Kidney (tissue), 14 donors: ENCODE measurements around the gene PRKAG2. TPM values are rescaled to one million over a fixed set of nuclear protein-coding genes. Genes with fewer than 3 reads are reported as not detected.

Source experiments
- DNase-seq, 5 donors: peaks; one replicate each; pipeline ENCODE4 v3.0.0-alpha.2; 2013 to 2020
- FAIRE-seq: peaks from 2 replicates; lab custom pipeline; 2012; peaks lifted over from hg19 to GRCh38; lab: Jason Lieb, UNC
- H3K27ac ChIP-seq, 2 donors: one replicate each; pipeline ENCODE4 v1.7.0; 2013; ENCODE audit warnings: low read depth in 2 of 2, low read length in 2 of 2, inconsistent platforms in 1 of 2
- H3K27me3 ChIP-seq: one replicate; pipeline ENCODE4 v1.7.1; 2013; ENCODE audit warnings: low read length, inconsistent platforms; ENCODE audit not compliant: control insufficient read depth, insufficient read depth
- H3K36me3 ChIP-seq, 3 donors: one replicate each; pipeline versions ENCODE4 v1.7.0 to v1.7.1; 2013; ENCODE audit warnings: low read length in 3 of 3, control low read depth in 1 of 3, inconsistent platforms in 1 of 3; ENCODE audit not compliant: insufficient read depth in 3 of 3, control insufficient read depth in 2 of 3
- H3K4me1 ChIP-seq, 3 donors: one replicate each; pipeline versions ENCODE4 v1.7.0 to v1.7.1; 2013; ENCODE audit warnings: low read length in 3 of 3, inconsistent platforms in 1 of 3, low read depth in 1 of 3; ENCODE audit not compliant: control insufficient read depth in 2 of 3, insufficient read depth in 2 of 3
- H3K4me3 ChIP-seq, 3 donors: one replicate each; pipeline versions ENCODE4 v1.7.0 to v1.8.1; 2013; ENCODE audit warnings: low read length in 3 of 3, control low read depth in 1 of 3, inconsistent platforms in 1 of 3
- H3K9ac ChIP-seq, 3 donors: one replicate each; pipeline versions ENCODE4 v1.7.0 to v1.7.1; 2013; ENCODE audit warnings: low read length in 3 of 3, control low read depth in 1 of 3, inconsistent platforms in 1 of 3
- H3K9me3 ChIP-seq, 3 donors: one replicate each; pipeline versions ENCODE4 v1.7.0 to v1.7.1; 2013; ENCODE audit warnings: low read length in 3 of 3, control low read depth in 1 of 3, inconsistent platforms in 1 of 3; ENCODE audit not compliant: control insufficient read depth in 2 of 3, insufficient read depth in 1 of 3
- intact Hi-C: fragments of 100-400 bp; cut with DNase I; formaldehyde crosslinking; loops from one replicate; pipeline ENCODE4 v1.11.1; 2022
- polyA plus RNA-seq: library from polyadenylated mRNA; stranded (reverse); fragments of 350-450 nt; fragmentation: Illumina TruSeq; extraction: RNeasy Lipid Tissue Mini Kit (QIAGEN cat#74804); gene quantifications from one replicate; pipeline ENCODE4 v1.2.3, GENCODE V29; 2014; ENCODE audit warnings: low read depth, low replicate concordance; ENCODE audit not compliant: insufficient read depth
- total RNA-seq: library from RNA; stranded (reverse); fragmentation: NEBNext Ultra II Directional; extraction: Animal tissue kit (Norgen Biotek cat#: 25700); gene quantifications from one replicate; pipeline ENCODE4 v1.2.1, GENCODE V29; 2021
- TF ChIP-seq, protein P1 (sequence below): IDR thresholded peaks from 3 replicates; pipeline ENCODE4 v1.5.1; 2012; ENCODE audit warnings: mild to moderate bottlenecking, moderate library complexity, borderline replicate concordance; ENCODE audit not compliant: insufficient read depth; ENCODE audit errors: extremely low read depth
- donor health status: control.
- donor health status: control.
- donor health status: control.
- donor health status: control.
- donor health status: control.
- donor health status: DM: yes; HTN: yes; CAD: no.
- donor health status: Normal renal cell carcinoma (clear cell type).

The PRKAG2 gene
- total and polyA plus RNA-seq, 2 donors from 2014 or later, result 40.7 to 40.9 TPM

- peaks cover 0 to 26% (median 10%) of the 10 kb centered on the region in 3 donors for H3K4me1 ChIP-seq
- H3K27me3 ChIP-seq, result no peaks in the 10 kb centered on the region
- H3K9me3 ChIP-seq, result no peaks in the 10 kb centered on the region
- FAIRE-seq, result no peak
- H3K27ac ChIP-seq, result no peak overlapping the region
- TF ChIP-seq, protein P1, sequence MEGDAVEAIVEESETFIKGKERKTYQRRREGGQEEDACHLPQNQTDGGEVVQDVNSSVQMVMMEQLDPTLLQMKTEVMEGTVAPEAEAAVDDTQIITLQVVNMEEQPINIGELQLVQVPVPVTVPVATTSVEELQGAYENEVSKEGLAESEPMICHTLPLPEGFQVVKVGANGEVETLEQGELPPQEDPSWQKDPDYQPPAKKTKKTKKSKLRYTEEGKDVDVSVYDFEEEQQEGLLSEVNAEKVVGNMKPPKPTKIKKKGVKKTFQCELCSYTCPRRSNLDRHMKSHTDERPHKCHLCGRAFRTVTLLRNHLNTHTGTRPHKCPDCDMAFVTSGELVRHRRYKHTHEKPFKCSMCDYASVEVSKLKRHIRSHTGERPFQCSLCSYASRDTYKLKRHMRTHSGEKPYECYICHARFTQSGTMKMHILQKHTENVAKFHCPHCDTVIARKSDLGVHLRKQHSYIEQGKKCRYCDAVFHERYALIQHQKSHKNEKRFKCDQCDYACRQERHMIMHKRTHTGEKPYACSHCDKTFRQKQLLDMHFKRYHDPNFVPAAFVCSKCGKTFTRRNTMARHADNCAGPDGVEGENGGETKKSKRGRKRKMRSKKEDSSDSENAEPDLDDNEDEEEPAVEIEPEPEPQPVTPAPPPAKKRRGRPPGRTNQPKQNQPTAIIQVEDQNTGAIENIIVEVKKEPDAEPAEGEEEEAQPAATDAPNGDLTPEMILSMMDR, result no peak
- no peak overlapping the region for H3K9ac ChIP-seq
- H3K4me3 ChIP-seq, result no peak overlapping the region
- no peaks in the 10 kb centered on the region for H3K36me3 ChIP-seq
- DNase-seq, result peak in 1 of 5 donors; percentile 3
- intact Hi-C loops, result no loop called here
Measured at GRCh38 chr7:151690606-151691005, 186.3 kb downstream of the PRKAG2 start.

GRCh38 chr7:151689196-151689971, 187.5 kb downstream of the PRKAG2 start:
- H3K4me1 ChIP-seq, result peaks cover 0 to 16% (median 7%) of the 10 kb centered on the region in 3 donors
- no peaks in the 10 kb centered on the region for H3K36me3 ChIP-seq
- TF ChIP-seq, protein P1, result no peak
- H3K27ac ChIP-seq, result peak overlapping the region; percentile 56 to 66
- H3K4me3 ChIP-seq, result no peak overlapping the region
- intact Hi-C loops, result no loop called here
- no peaks in the 10 kb centered on the region for H3K9me3 ChIP-seq
- DNase-seq (peak in 2 of 5 donors; percentile 39 to 87), FAIRE-seq (no peak)
- no peaks in the 10 kb centered on the region for H3K27me3 ChIP-seq
- H3K9ac ChIP-seq, result no peak overlapping the region

DNA sequence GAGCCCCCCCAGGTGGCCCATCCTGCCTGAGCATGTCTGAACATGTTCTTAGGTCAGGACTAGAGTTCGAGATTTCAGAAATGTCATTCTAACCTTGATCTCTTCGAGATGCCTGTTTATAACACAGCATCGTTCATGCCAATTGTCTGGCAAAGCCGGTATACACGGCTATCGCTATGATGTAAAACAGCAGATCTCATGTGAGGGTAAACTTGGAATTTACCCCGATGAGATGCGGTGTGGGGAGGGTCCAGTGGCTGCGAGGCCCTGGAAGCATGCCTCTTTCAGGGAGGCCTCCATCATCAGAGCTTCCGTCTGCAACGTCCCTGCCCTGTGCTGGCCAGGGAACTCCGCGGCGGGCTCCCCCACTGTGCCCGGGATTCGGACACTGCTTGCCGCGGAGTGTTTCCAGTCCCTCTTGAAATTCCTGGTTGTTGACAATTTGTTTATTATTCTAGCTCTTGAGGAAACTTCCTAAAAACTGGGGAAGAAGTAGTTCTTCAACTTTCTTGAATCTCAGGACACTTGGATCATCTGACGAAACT, 188.6 kb downstream of the PRKAG2 start:
- intact Hi-C loops, result no loop called here
- no peak overlapping the region for H3K4me3 ChIP-seq
- H3K9me3 ChIP-seq, result no peaks in the 10 kb centered on the region
- peaks cover 0 to 21% (median 9%) of the 10 kb centered on the region in 3 donors for H3K4me1 ChIP-seq
- FAIRE-seq (no peak), DNase-seq (peak in 1 of 5 donors; percentile 59)
- TF ChIP-seq, protein P1, result no peak
- no peak overlapping the region for H3K9ac ChIP-seq
- peak overlapping the region; percentile 63 to 84 for H3K27ac ChIP-seq
- no peaks in the 10 kb centered on the region for H3K27me3 ChIP-seq
- H3K36me3 ChIP-seq, result no peaks in the 10 kb centered on the region
